T-cell (primary cell): ENCODE results near the gene BCR. TPM values are rescaled to one million over a fixed set of nuclear protein-coding genes. Genes with fewer than 3 reads are reported as not detected.

ENCODE experiments used
- ATAC-seq, 4 experiments: fragments of 200-7000 bp in 3 of 4; fragments of 150-1000 bp in 1 of 4; cut with Tn5 transposase; replicated peaks in 1 of 4; 1 replicate in 3 of 4; 2 replicates in 1 of 4; pipeline ENCODE4 v1.10.0; 2021; ENCODE audit warnings: moderate library complexity in 3 of 4, mild to moderate bottlenecking in 2 of 4, moderate number of reproducible peaks in 1 of 4
- CTCF ChIA-PET, 2 donors: fragments of 300-600 bp; sonication (Branson Sonifier 250); formaldehyde crosslinking; loops; one replicate each; lab custom pipeline; 2022; ENCODE audit warnings: antibody characterized with exemption in 2 of 2; lab: Charles Lee
- POLR2A ChIA-PET, 2 donors: fragments of 300-600 bp; sonication (Branson Sonifier 250); formaldehyde crosslinking; loops; one replicate each; lab custom pipeline; 2022; ENCODE audit warnings: antibody characterized with exemption in 2 of 2; lab: Charles Lee
- DNase-seq, 35 experiments: peaks; one replicate each; pipeline versions ENCODE4 v3.0.0 to v3.0.0-alpha.2; 2013 to 2023
- H3K27ac ChIP-seq: one replicate; pipeline ENCODE4 v1.5.1; 2013; ENCODE audit warnings: low read length
- H3K27me3 ChIP-seq, 2 experiments: replicated peaks in 1 of 2; 1 replicate in 1 of 2; 2 replicates in 1 of 2; pipeline versions ENCODE4 v1.6.1 to v1.7.0; 2013; ENCODE audit warnings: low read length in 1 of 2, mixed read lengths in 1 of 2; ENCODE audit not compliant: control insufficient read depth in 2 of 2, insufficient read depth in 2 of 2; ENCODE audit errors: extremely low read depth in 1 of 2
- H3K36me3 ChIP-seq, 2 donors: 1 replicate in 1 of 2; 2 replicates in 1 of 2; pipeline versions ENCODE4 v1.6.1 to v1.7.0; 2013; ENCODE audit warnings: low read length in 1 of 2; ENCODE audit not compliant: control insufficient read depth in 2 of 2, insufficient read depth in 1 of 2; ENCODE audit errors: extremely low read depth in 1 of 2
- H3K4me1 ChIP-seq, 2 experiments: 1 replicate in 1 of 2; 2 replicates in 1 of 2; pipeline versions ENCODE4 v1.6.1 to v1.7.0; 2013; ENCODE audit warnings: low read length in 2 of 2, mixed read lengths in 1 of 2; ENCODE audit not compliant: insufficient read depth in 2 of 2, control insufficient read depth in 1 of 2; ENCODE audit errors: extremely low read depth in 1 of 2
- H3K4me3 ChIP-seq, 2 donors: 1 replicate in 1 of 2; 2 replicates in 1 of 2; pipeline versions ENCODE4 v1.5.1 to v1.7.0; 2013; ENCODE audit warnings: mild to moderate bottlenecking in 2 of 2, low read length in 1 of 2, moderate library complexity in 1 of 2; ENCODE audit not compliant: control insufficient read depth in 1 of 2; ENCODE audit errors: extremely low read depth in 1 of 2
- H3K9me3 ChIP-seq: 2 replicates; pipeline ENCODE4 v1.7.0; 2013
- H3K27ac Mint-ChIP-seq, 2 donors: one replicate each; pipeline ENCODE4 v1.8.0; 2020 to 2021; ENCODE audit warnings: mild to moderate bottlenecking in 2 of 2, mixed read lengths in 2 of 2
- H3K27me3 Mint-ChIP-seq, 2 donors: one replicate each; pipeline ENCODE4 v1.8.0; 2021 to 2022; ENCODE audit warnings: mixed read lengths in 2 of 2
- H3K36me3 Mint-ChIP-seq: one replicate; pipeline ENCODE4 v1.8.0; 2021; ENCODE audit warnings: mixed read lengths
- H3K4me1 Mint-ChIP-seq, 3 donors: one replicate each; pipeline ENCODE4 v1.8.0; 2020 to 2022; ENCODE audit warnings: mixed read lengths in 3 of 3, mild to moderate bottlenecking in 1 of 3
- H3K4me3 Mint-ChIP-seq, 3 donors: one replicate each; pipeline ENCODE4 v1.8.0; 2020 to 2022; ENCODE audit warnings: mild to moderate bottlenecking in 3 of 3, mixed read lengths in 3 of 3, moderate library complexity in 3 of 3
- H3K9me3 Mint-ChIP-seq, 3 donors: one replicate each; pipeline ENCODE4 v1.8.0; 2020 to 2022; ENCODE audit warnings: mixed read lengths in 3 of 3
- WGBS: methylation state at CpG from one replicate; pipeline ENCODE4 v1.1.5; 2013; ENCODE audit warnings: missing lambda C conversion rate; ENCODE audit not compliant: insufficient coverage; 5-methylcytosine and 5-hydroxymethylcytosine counted together
- total RNA-seq, 35 experiments: library from RNA in 6 of 35; stranded (reverse) in 6 of 35; fragments of 120-200 nt in 1 of 35; gene quantifications; one replicate each; pipeline versions ENCODE4 v1.2.1 to v1.2.4 and lab custom pipeline; 2013 to 2026

The BCR gene
- total RNA-seq, 5 donors from 2014 or later (not counting 1 experiment from before 2014, with no cell fraction given), result 74.6 to 103 (median 85.5) TPM

DNA sequence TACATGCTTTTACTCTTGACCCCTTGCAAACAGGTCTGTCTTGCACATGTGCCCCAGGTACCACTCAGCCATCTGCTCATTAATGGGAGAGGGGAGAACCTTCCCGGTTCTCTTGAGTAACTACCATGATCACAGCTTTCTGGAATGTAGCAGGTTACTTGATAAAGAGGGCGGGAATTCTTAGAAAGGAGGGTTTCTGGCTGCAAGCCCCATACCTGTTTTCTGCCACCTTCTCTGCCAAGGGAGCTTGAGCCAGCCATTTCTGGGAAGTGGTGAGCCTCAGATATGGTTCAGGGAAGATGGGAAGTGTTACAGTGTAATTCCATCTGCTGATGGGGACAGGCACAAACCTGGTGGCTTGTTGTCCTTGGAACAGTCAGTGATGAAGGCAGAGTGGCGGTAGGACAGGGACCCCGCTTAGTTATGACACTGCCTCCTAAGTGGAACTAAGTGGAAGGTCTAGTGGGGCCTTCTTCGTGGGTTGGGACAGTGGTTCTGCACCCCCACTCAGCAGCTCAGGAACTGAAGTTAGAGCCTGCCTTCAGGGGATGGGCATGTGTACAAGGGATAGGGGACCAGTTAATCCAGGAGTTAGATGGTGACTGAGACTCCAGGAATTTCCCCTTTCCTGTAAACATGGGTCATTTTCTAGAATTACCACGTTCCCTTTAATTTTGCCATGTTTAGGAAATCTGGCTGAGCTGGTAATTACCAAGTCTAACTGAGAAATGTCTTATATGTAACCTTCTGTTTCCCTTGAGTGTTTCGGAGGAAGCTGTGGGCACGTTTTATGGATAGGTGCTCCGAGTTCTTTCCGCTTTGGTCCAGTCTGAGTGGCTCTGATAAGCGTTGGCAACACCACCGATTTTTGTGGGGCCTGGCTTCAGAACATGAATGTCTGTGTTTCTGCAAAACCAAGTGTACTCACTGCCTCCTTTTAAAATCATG lies 35.3 kb downstream of the BCR start:
- no peak for DNase-seq
- Mint-ChIP-seq H3K4me3 (peak overlapping the region; percentile 62 to 88 (median 70)), H3K36me3 (peaks cover 4% of the 10 kb centered on the region), H3K27ac (peak overlapping the region; percentile 92 to 97), H3K9me3 (no peaks in the 10 kb centered on the region), H3K27me3 (no peaks in the 10 kb centered on the region), H3K4me1 (peaks cover 86 to 92% (median 91%) of the 10 kb centered on the region in 3 donors)
- POLR2A ChIA-PET, result no interaction called here
- peak in 1 of 4 experiments; percentile 11 for ATAC-seq
- WGBS, result 83% methylated on average over 4 of the region's 12 CpGs
- Histone ChIP-seq H3K4me1 (peaks cover 43 to 77% of the 10 kb centered on the region in 2 experiments), H3K9me3 (no peaks in the 10 kb centered on the region), H3K27me3 (no peaks in the 10 kb centered on the region), H3K27ac (peak overlapping the region; percentile 55), H3K4me3 (peak overlapping the region in 1 of 2 donors; percentile 33), H3K36me3 (peaks cover 0 to 7% of the 10 kb centered on the region in 2 donors)
- CTCF ChIA-PET, result interaction anchor here in 1 of 2 donors (0.9 kb wide), 1 partner anchor 10 kb away, joined by 3 read pairs; no protein-coding TSS in a partner anchor

DNA sequence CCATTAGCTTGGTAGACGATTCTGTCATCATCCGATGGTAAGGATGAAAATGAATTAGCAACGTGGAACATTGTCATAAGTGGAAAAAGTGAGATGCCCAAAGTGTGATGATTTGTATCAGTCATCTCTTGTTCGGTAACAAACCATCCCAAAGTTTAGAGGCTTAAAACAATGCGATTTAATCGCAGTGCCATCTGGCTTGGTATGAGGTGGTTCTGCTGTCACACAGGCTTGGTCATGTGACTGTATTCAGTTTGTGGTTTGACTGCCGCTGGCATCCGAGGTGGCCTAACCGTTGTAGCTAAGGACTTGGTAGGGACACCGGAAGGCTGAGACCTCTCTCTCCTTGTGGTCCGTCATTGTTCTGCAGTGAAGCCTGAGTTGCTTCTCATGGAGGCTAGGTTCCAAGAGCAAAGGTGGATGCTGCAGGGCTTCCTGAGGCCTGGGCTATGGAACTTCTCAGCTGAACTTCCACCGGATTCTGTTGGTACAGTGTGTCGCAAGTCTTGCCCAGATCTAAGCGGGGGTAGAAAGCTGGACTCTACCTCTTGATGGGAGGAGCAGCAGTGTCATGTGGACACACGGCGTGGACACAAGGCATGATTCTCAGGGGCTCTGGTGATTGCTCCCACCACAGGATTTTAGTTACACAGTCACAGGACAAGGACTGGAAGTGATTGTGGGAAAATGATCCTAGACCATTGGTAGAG lies 36.3 kb downstream of the BCR start:
- Mint-ChIP-seq H3K4me3 (peak overlapping the region; percentile 62 to 88 (median 70)), H3K36me3 (peaks cover 4% of the 10 kb centered on the region), H3K4me1 (peaks cover 92 to 98% (median 96%) of the 10 kb centered on the region in 3 donors), H3K9me3 (no peaks in the 10 kb centered on the region), H3K27me3 (no peaks in the 10 kb centered on the region), H3K27ac (peak overlapping the region; percentile 92 to 97)
- DNase-seq (peak in 29 of 35 experiments; percentile 9 to 66 (median 31)), ATAC-seq (peak; percentile 60 to 77 (median 64))
- Histone ChIP-seq H3K9me3 (no peaks in the 10 kb centered on the region), H3K4me3 (peak overlapping the region in 1 of 2 donors; percentile 13), H3K36me3 (peaks cover 0 to 7% of the 10 kb centered on the region in 2 donors), H3K27ac (peak overlapping the region; percentile 55), H3K4me1 (peaks cover 49 to 88% of the 10 kb centered on the region in 2 experiments), H3K27me3 (no peaks in the 10 kb centered on the region)
- POLR2A ChIA-PET, result no interaction called here
- CTCF ChIA-PET, result interaction anchor here in 1 of 2 donors (1.0 kb wide), 1 partner anchor 38 kb away, joined by 5 read pairs; no protein-coding TSS in a partner anchor
- 21% methylated on average over 16 of the region's 16 CpGs for WGBS

DNA sequence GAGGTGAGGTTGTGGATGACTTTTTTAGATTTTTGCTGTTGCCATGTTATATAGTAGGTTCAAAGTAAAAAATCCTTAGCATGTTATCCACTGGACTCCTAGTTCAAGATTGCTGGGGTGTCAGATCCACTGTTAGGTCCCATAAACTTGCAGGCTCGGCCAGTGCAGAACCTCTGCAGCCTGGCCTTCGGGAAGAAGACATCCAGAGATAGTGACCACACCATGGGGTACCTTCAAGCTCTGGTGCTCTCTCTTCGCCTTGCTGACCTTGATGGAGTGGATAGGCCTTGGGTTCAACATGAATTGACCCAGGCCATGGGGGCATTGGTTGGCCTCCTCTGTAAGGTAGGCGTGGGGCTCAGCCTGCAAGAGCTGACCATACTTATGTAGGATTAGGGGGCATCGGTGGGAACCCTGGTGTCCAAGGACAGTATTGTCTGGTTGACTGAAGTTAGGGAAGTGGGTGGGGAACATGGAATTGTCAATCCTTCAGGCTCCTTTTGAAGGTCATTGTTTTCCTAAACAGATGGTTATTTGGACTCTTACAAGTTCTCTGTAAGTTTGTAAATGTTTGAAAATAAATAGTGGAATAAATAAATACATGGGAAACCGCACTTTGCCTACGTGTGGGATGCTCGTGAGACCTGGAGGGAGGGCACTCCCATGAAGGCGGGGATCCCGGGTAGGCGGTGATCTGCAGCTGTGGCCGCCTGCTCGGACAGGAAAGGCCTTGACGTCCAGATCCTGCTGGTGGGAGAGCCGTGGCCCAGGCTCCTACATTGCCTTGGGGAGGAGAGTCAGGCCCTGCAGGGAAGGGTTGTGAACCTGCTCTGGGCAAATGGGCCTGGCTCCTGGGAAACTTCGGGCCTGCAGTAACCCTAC lies 37.1 kb downstream of the BCR start:
- no peak for ATAC-seq
- ChIA-PET CTCF (interaction anchor here (0.6 to 1.0 kb wide), 2 partner anchors 39 to 1245 kb away, joined by 4 to 5 read pairs; no protein-coding TSS in a partner anchor), POLR2A (no interaction called here)
- Histone ChIP-seq H3K27me3 (no peaks in the 10 kb centered on the region), H3K4me3 (peak overlapping the region in 1 of 2 donors; percentile 13), H3K4me1 (peaks cover 53 to 88% of the 10 kb centered on the region in 2 experiments), H3K36me3 (peaks cover 0 to 4% of the 10 kb centered on the region in 2 donors), H3K27ac (peak overlapping the region; percentile 55), H3K9me3 (no peaks in the 10 kb centered on the region)
- H3K4me1 Mint-ChIP-seq, result peaks cover 94 to 99% (median 98%) of the 10 kb centered on the region in 3 donors
- 84% methylated on average over 12 of the region's 16 CpGs for WGBS
- peak overlapping the region; percentile 70 to 88 (median 78) for H3K4me3 Mint-ChIP-seq
- no peaks in the 10 kb centered on the region for H3K27me3 Mint-ChIP-seq
- peak overlapping the region; percentile 92 to 97 for H3K27ac Mint-ChIP-seq
- no peak for DNase-seq
- no peaks in the 10 kb centered on the region for H3K9me3 Mint-ChIP-seq
- H3K36me3 Mint-ChIP-seq, result no peaks in the 10 kb centered on the region

DNA sequence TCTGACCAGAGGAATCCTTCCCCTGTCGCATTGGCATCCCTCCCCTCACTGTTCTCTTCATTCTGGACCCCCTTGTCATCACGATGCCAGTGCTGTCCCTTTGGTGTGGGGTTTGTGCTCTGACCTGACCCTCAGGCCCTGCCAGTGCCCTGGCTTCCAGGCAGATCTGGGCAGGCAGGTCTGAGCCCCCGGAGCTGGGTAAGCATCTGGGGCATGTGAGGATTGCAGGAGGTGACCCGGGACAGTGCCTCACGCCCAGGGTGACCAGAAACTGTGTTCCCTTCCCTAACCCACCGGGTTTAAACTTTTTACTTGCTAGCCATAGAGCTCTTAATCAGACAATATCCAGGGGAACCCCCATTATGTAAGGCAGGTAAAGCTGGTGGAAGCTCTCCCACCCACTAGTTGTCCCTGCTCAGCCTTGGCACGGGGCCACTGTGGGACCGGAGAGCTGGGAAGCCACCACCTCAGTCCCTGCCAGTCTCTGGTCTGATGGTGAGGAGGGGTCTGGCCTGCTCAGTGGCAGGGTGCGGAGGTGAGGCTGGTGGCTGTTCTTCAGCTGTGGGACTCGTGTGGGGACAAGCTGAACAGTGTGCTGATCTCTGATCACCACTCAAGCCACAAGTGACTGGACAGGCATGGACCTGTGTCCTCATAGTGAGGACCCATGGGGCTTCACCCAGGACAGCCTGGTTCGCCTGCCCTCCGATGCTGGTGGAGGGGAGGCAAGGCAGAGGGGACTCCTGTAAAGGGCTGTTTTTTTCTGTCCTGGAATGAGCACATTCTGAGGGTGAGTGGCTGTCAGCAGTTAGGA lies 38.0 kb downstream of the BCR start:
- 79% methylated on average over 6 of the region's 12 CpGs for WGBS
- ChIA-PET POLR2A (interaction anchor here in 1 of 2 donors (1.6 kb wide), 1 partner anchor 11 kb away, joined by 3 read pairs; no protein-coding TSS in a partner anchor), CTCF (no interaction called here)
- H3K4me3 Mint-ChIP-seq, result peak overlapping the region; percentile 78 to 88 (median 82)
- H3K4me3 ChIP-seq, result peak overlapping the region in 1 of 2 donors; percentile 35
- H3K27ac ChIP-seq, result peak overlapping the region; percentile 55
- H3K9me3 ChIP-seq, result no peaks in the 10 kb centered on the region
- H3K27me3 ChIP-seq, result no peaks in the 10 kb centered on the region
- peak in 1 of 35 experiments; percentile 38 for DNase-seq
- peaks cover 98 to 100% (median 99%) of the 10 kb centered on the region in 3 donors for H3K4me1 Mint-ChIP-seq
- peaks cover 59 to 90% of the 10 kb centered on the region in 2 experiments for H3K4me1 ChIP-seq
- ATAC-seq, result no peak
- H3K36me3 ChIP-seq, result peaks cover 0 to 4% of the 10 kb centered on the region in 2 donors
- no peaks in the 10 kb centered on the region for H3K9me3 Mint-ChIP-seq
- H3K36me3 Mint-ChIP-seq, result no peaks in the 10 kb centered on the region
- peak overlapping the region; percentile 92 to 97 for H3K27ac Mint-ChIP-seq
- H3K27me3 Mint-ChIP-seq, result no peaks in the 10 kb centered on the region

GRCh38 chr22:23218867-23219251 lies 38.5 kb downstream of the BCR start:
- ChIA-PET POLR2A (interaction anchor here in 1 of 2 donors (1.6 kb wide), 1 partner anchor 11 kb away, joined by 3 read pairs; no protein-coding TSS in a partner anchor), CTCF (no interaction called here)
- H3K4me3 ChIP-seq, result peak overlapping the region; percentile 25 to 35
- peak overlapping the region; percentile 55 for H3K27ac ChIP-seq
- H3K4me1 Mint-ChIP-seq, result peaks cover 98 to 100% (median 99%) of the 10 kb centered on the region in 3 donors
- ATAC-seq (no peak), DNase-seq (peak in 1 of 35 experiments; percentile 16)
- H3K9me3 Mint-ChIP-seq, result no peaks in the 10 kb centered on the region
- peaks cover 63 to 93% of the 10 kb centered on the region in 2 experiments for H3K4me1 ChIP-seq
- peaks cover 0 to 4% of the 10 kb centered on the region in 2 donors for H3K36me3 ChIP-seq
- no peaks in the 10 kb centered on the region for H3K36me3 Mint-ChIP-seq
- peak overlapping the region; percentile 78 to 88 (median 82) for H3K4me3 Mint-ChIP-seq
- H3K27ac Mint-ChIP-seq, result peak overlapping the region; percentile 92 to 97
- no peaks in the 10 kb centered on the region for H3K27me3 ChIP-seq
- WGBS, result 49% methylated on average over 7 of the region's 11 CpGs
- no peaks in the 10 kb centered on the region for H3K9me3 ChIP-seq
- no peaks in the 10 kb centered on the region for H3K27me3 Mint-ChIP-seq
